Smooth muscle cell (in vitro differentiated cells): ENCODE results near the gene NPC2. TPM values are rescaled to one million over a fixed set of nuclear protein-coding genes. Genes with fewer than 3 reads are reported as not detected.
"Not testable (repeated sequence)": the region's sequence is repeated elsewhere in the genome, so short reads cannot be mapped to it uniquely, and the experiment has no call there.

Source experiments
- DNase-seq: peaks from one replicate; lab custom pipeline; 2025; ENCODE audit not compliant: unreplicated experiment; lab: John Stamatoyannopoulos, UW
- H2AFZ ChIP-seq: fragments of 200-600 bp; sonication (generic); 2 replicates; pipeline ENCODE4 v1.6.0; 2016; ENCODE audit warnings: antibody characterized with exemption, low read depth, mild to moderate bottlenecking
- H3F3A ChIP-seq: fragments of 200-600 bp; sonication (generic); 2 replicates; pipeline ENCODE4 v1.6.0; 2017; ENCODE audit warnings: antibody characterized with exemption, low read depth
- H3K27ac ChIP-seq: fragments of 200-600 bp; sonication (generic); 2 replicates; pipeline ENCODE4 v1.5.1; 2016; ENCODE audit warnings: low read depth, mild to moderate bottlenecking
- H3K27me3 ChIP-seq: fragments of 200-600 bp; sonication (generic); 2 replicates; pipeline ENCODE4 v1.6.1; 2016; ENCODE audit warnings: low read depth, mild to moderate bottlenecking
- H3K36me3 ChIP-seq: fragments of 200-600 bp; sonication (generic); 2 replicates; pipeline ENCODE4 v1.5.1; 2016; ENCODE audit warnings: low read depth
- H3K4me1 ChIP-seq: fragments of 200-600 bp; sonication (generic); 2 replicates; pipeline ENCODE4 v1.5.1; 2016; ENCODE audit warnings: low read depth
- H3K4me2 ChIP-seq: fragments of 200-600 bp; sonication (generic); 2 replicates; pipeline ENCODE4 v1.6.0; 2016; ENCODE audit warnings: mild to moderate bottlenecking
- H3K4me3 ChIP-seq: fragments of 200-600 bp; sonication (generic); 2 replicates; pipeline ENCODE4 v1.5.1; 2016; ENCODE audit warnings: mild to moderate bottlenecking
- H3K79me2 ChIP-seq: fragments of 200-600 bp; sonication (generic); 2 replicates; pipeline ENCODE4 v1.6.0; 2016; ENCODE audit warnings: low read depth, mild to moderate bottlenecking
- H3K9ac ChIP-seq: fragments of 200-600 bp; sonication (generic); 2 replicates; pipeline ENCODE4 v1.6.0; 2016; ENCODE audit warnings: low read depth
- H3K9me3 ChIP-seq: fragments of 200-600 bp; sonication (generic); replicated peaks from 2 replicates; pipeline ENCODE4 v1.5.1; 2016; ENCODE audit warnings: low read depth
- H4K20me1 ChIP-seq: fragments of 200-600 bp; sonication (generic); 2 replicates; pipeline ENCODE4 v1.6.0; 2016; ENCODE audit warnings: low read depth
- CTCF ChIP-seq: fragments of 200-600 bp; sonication (generic); IDR thresholded peaks from 2 replicates; pipeline ENCODE4 v1.5.1; 2017; ENCODE audit warnings: borderline replicate concordance, mild to moderate bottlenecking, antibody characterized with exemption; ENCODE audit not compliant: insufficient read depth, poor library complexity, severe bottlenecking
- WGBS: methylation state at CpG from one replicate; pipeline ENCODE4 v1.1.7; 2016; ENCODE audit warnings: low lambda C conversion rate; 5-methylcytosine and 5-hydroxymethylcytosine counted together
- polyA plus RNA-seq: library from polyadenylated mRNA; unstranded; fragments of >200 nt; fragmentation: Nextera tagmentation; extraction: Ambion mirVana; gene quantifications from 2 replicates; pipeline ENCODE4 v1.2.1, GENCODE V29; 2016
- total RNA-seq: library from RNA; depleted of rRNA; stranded (reverse); fragments of >200 nt; gene quantifications from 2 replicates; pipeline ENCODE4 v1.2.3, GENCODE V29; 2014

The NPC2 gene
- total and polyA plus RNA-seq, 2 experiments from 2014 or later = 137 to 496 TPM

GRCh38 chr14:74456684-74457564, 36.2 kb downstream of the NPC2 start:
- peaks cover 15% of the 10 kb centered on the region for H3K27me3 ChIP-seq
- H2AFZ ChIP-seq = no peak overlapping the region
- H3K4me1 ChIP-seq = no peaks in the 10 kb centered on the region
- H3F3A ChIP-seq = no peaks in the 10 kb centered on the region
- no peak overlapping the region for H3K9ac ChIP-seq
- no peak for TF ChIP-seq CTCF
- 86% methylated on average over 17 of the region's 17 CpGs for WGBS
- no peaks in the 10 kb centered on the region for H3K79me2 ChIP-seq
- no peak for DNase-seq
- H3K36me3 ChIP-seq = no peaks in the 10 kb centered on the region
- no peak overlapping the region for H3K27ac ChIP-seq
- H3K4me3 ChIP-seq = no peak overlapping the region
- no peaks in the 10 kb centered on the region for H4K20me1 ChIP-seq
- no peak overlapping the region for H3K4me2 ChIP-seq
- no peaks in the 10 kb centered on the region for H3K9me3 ChIP-seq

- not testable (repeated sequence) for H3K4me1 ChIP-seq, H3K4me2 ChIP-seq, H3K79me2 ChIP-seq, H3K27ac ChIP-seq, DNase-seq, H2AFZ ChIP-seq, H4K20me1 ChIP-seq, H3K4me3 ChIP-seq, H3K9ac ChIP-seq, H3F3A ChIP-seq, H3K36me3 ChIP-seq, H3K9me3 ChIP-seq
- WGBS = 91% methylated on average over 5 of the region's 5 CpGs
- peaks cover 20% of the 10 kb centered on the region for H3K27me3 ChIP-seq
Observed at GRCh38 chr14:74454397-74454796, 38.7 kb downstream of the NPC2 start.

- Histone ChIP-seq H3K27ac (no peak overlapping the region), H4K20me1 (no peaks in the 10 kb centered on the region), H3K36me3 (no peaks in the 10 kb centered on the region), H3K79me2 (no peaks in the 10 kb centered on the region), H3K4me2 (no peak overlapping the region), H3K27me3 (peaks cover 46% of the 10 kb centered on the region), H3K4me3 (no peak overlapping the region), H3K4me1 (no peaks in the 10 kb centered on the region), H3K9me3 (no peaks in the 10 kb centered on the region), H3F3A (no peaks in the 10 kb centered on the region), H2AFZ (no peak overlapping the region), H3K9ac (no peak overlapping the region)
- no peak for TF ChIP-seq CTCF
- DNase-seq = no peak
- 36% methylated on average over 3 of the region's 3 CpGs for WGBS
Observed at GRCh38 chr14:74444866-74445265, 48.2 kb downstream of the NPC2 start.

- no peaks in the 10 kb centered on the region for H3K79me2 ChIP-seq
- H3K9me3 ChIP-seq = no peaks in the 10 kb centered on the region
- H3K9ac ChIP-seq = no peak overlapping the region
- no peaks in the 10 kb centered on the region for H4K20me1 ChIP-seq
- no peak overlapping the region for H3K4me2 ChIP-seq
- no peak for DNase-seq
- H3K4me3 ChIP-seq = no peak overlapping the region
- no peaks in the 10 kb centered on the region for H3K36me3 ChIP-seq
- no peak overlapping the region for H2AFZ ChIP-seq
- H3K27me3 ChIP-seq = peaks cover 39% of the 10 kb centered on the region
- no peak for TF ChIP-seq CTCF
- H3K27ac ChIP-seq = no peak overlapping the region
- no peaks in the 10 kb centered on the region for H3F3A ChIP-seq
- no peaks in the 10 kb centered on the region for H3K4me1 ChIP-seq
Observed at GRCh38 chr14:74442757-74443156, 50.3 kb downstream of the NPC2 start.
